Measurements from ENCODE around the gene GNAS-AS1.

- TF ChIP-seq POLR2AphosphoS5 (IDR thresholded peaks at IDR 0.05; ENCODE audit: low read depth, low read length) (no peak), TAF1 (IDR thresholded peaks at IDR 0.05; ENCODE audit: low read depth, low read length) (no peak), SPI1 (IDR thresholded peaks at IDR 0.05; ENCODE audit: low read depth, low read length) (no peak), POLR2A (IDR thresholded peaks at IDR 0.05; ENCODE audit: low read depth, low read length) (no peak), PAX5 (IDR thresholded peaks at IDR 0.05; ENCODE audit: insufficient read depth, low read length, severe bottlenecking) (no peak)
Measured at GRCh38 chr20:58882704-58883089, 32.0 kb upstream of the GNAS-AS1 start.
